Stimulated activated CD4-positive, alpha-beta T cell treated with anti-CD3 and anti-CD28 coated beads, Interleukin-15, amount 100 ng/mL, for 48 hours (primary cell): ENCODE data around the gene PILRB.
"Not testable (repeated sequence)": the region's sequence is repeated elsewhere in the genome, so short reads cannot be mapped to it uniquely, and the experiment has no call there.

ENCODE experiments used
- DNase-seq, 2 donors: peaks; one replicate each; pipeline ENCODE4 v3.0.0-alpha.2; 2020; ENCODE audit warnings: low read depth in 2 of 2

The PILRB gene

GRCh38 chr7:100358027-100358856 is at the start of gene PILRB:
Gene PILRB (plus strand): TSS chr7:100358117. CDS start chr7:100358303, 186 bp downstream.
- DNase-seq: no peak

- DNase-seq: not testable (repeated sequence)
Measured at GRCh38 chr7:100318329-100318728, 39.6 kb upstream of the PILRB start.

GRCh38 chr7:100321648-100322047 is 36.3 kb upstream of the PILRB start:
- not testable (repeated sequence) for DNase-seq

GRCh38 chr7:100324194-100324593 is 33.7 kb upstream of the PILRB start:
- not testable (repeated sequence) for DNase-seq

- DNase-seq: not testable (repeated sequence)
Measured at GRCh38 chr7:100325671-100326070, 32.2 kb upstream of the PILRB start.

- not testable (repeated sequence) for DNase-seq
Measured at GRCh38 chr7:100326914-100327313, 31.0 kb upstream of the PILRB start.

GRCh38 chr7:100335566-100336466 is 22.1 kb upstream of the PILRB start:
- peak; percentile 75 to 78 for DNase-seq

GRCh38 chr7:100338083-100338696 is 19.7 kb upstream of the PILRB start:
- DNase-seq: not testable (repeated sequence)

GRCh38 chr7:100341286-100341685 is 16.6 kb upstream of the PILRB start:
- not testable (repeated sequence) for DNase-seq

- no peak for DNase-seq
Measured at GRCh38 chr7:100342765-100343164, 15.2 kb upstream of the PILRB start.

GRCh38 chr7:100344124-100344559 is 13.8 kb upstream of the PILRB start:
- DNase-seq: not testable (repeated sequence)

GRCh38 chr7:100344560-100345287 is 13.2 kb upstream of the PILRB start:
- peak; percentile 70 to 77 for DNase-seq

GRCh38 chr7:100345288-100345672 is 12.6 kb upstream of the PILRB start:
- peak in 1 of 2 donors; percentile 52 for DNase-seq

- no peak for DNase-seq
Measured at GRCh38 chr7:100346921-100347320, 11.0 kb upstream of the PILRB start.

- no peak for DNase-seq
Measured at GRCh38 chr7:100348805-100349204, 9.1 kb upstream of the PILRB start.

- DNase-seq: no peak
Measured at GRCh38 chr7:100349757-100350156, 8.2 kb upstream of the PILRB start.

GRCh38 chr7:100351657-100352058 is 6.3 kb upstream of the PILRB start:
- DNase-seq: no peak

- DNase-seq: not testable (repeated sequence)
Measured at GRCh38 chr7:100352230-100352781, 5.6 kb upstream of the PILRB start.

- no peak for DNase-seq
Measured at GRCh38 chr7:100352984-100353684, 4.8 kb upstream of the PILRB start.

- no peak for DNase-seq
Measured at GRCh38 chr7:100353685-100354330, 4.1 kb upstream of the PILRB start.
